GM20000 (cell line): Measurements from ENCODE around the gene TOP3B.

Experiments used
- DNase-seq: peaks from one replicate; pipeline ENCODE4 v3.0.0; 2012; ENCODE audit warnings: low spot score
- TF ChIP-seq, protein P1 (sequence below): IDR thresholded peaks from 2 replicates; pipeline ENCODE4 v1.5.1; 2012; ENCODE audit warnings: mild to moderate bottlenecking, control low read depth; ENCODE audit errors: extremely low read depth, missing control alignments

TOP3B gene

GRCh38 chr22:21933413-21933812 is 49.2 kb downstream of the TOP3B start:
- TF ChIP-seq, protein P1, sequence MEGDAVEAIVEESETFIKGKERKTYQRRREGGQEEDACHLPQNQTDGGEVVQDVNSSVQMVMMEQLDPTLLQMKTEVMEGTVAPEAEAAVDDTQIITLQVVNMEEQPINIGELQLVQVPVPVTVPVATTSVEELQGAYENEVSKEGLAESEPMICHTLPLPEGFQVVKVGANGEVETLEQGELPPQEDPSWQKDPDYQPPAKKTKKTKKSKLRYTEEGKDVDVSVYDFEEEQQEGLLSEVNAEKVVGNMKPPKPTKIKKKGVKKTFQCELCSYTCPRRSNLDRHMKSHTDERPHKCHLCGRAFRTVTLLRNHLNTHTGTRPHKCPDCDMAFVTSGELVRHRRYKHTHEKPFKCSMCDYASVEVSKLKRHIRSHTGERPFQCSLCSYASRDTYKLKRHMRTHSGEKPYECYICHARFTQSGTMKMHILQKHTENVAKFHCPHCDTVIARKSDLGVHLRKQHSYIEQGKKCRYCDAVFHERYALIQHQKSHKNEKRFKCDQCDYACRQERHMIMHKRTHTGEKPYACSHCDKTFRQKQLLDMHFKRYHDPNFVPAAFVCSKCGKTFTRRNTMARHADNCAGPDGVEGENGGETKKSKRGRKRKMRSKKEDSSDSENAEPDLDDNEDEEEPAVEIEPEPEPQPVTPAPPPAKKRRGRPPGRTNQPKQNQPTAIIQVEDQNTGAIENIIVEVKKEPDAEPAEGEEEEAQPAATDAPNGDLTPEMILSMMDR, result no peak
- no peak for DNase-seq

GRCh38 chr22:21932347-21932746 is 50.2 kb downstream of the TOP3B start:
- no peak for DNase-seq
- TF ChIP-seq, protein P1, result no peak

- TF ChIP-seq, protein P1, result no peak
- DNase-seq, result no peak
Measured at GRCh38 chr22:21931056-21931455, 51.5 kb downstream of the TOP3B start.

GRCh38 chr22:21929253-21929652 is 53.3 kb downstream of the TOP3B start:
- TF ChIP-seq, protein P1, result no peak
- no peak for DNase-seq

DNA sequence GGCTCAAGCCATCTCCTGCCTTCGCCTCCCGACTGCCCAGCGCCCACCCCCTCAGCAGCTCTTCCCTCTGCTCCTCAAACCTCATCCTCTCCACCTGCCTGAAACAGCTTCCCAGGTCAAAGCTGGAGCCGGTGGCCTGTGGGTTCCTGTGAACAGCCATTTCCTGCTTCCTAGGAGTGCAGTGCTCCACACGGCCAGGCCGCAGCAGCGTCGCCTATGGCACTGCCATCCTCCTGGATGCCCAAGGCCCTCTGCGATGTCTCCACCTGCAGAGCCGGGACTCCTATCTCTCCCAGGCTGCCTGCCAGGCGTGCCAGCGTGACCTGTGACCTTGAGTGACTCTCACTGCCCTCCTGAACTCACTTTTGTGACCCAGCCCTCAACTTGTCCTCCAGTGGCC is 54.5 kb downstream of the TOP3B start:
- DNase-seq, result no peak
- TF ChIP-seq, protein P1, result no peak

DNA sequence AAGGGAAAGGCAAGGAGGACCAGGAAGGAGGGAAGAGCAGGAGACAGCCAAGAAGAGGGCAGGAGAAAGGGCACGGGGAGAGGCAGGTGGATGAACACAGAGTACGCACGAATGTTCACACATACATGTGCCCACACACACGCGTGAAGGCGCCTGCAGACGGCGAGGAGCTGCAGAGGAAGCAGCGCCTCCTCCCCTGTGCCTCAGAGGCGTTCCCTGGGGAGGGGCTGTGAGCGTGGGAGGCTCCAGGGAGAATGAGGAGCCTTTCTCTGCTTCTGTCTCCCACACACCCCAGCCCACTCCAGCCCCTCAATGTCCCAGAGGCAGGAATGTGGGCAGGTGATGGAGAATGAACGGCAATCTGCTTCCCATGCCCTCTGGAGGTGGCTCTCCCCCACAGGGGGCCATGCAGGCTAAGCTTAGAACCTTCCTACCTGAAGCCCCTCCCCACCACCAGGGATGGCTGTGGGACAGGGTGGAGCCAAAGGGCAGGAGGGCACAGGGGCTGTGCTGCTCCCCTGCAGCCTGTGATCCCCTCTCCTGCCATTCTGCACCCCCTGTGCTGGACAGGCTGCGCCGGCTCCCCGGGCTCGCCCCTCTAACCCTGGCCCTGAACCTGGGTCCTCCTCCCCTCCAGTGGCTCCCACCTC is 55.3 kb downstream of the TOP3B start:
- TF ChIP-seq, protein P1, result no peak
- no peak for DNase-seq

DNA sequence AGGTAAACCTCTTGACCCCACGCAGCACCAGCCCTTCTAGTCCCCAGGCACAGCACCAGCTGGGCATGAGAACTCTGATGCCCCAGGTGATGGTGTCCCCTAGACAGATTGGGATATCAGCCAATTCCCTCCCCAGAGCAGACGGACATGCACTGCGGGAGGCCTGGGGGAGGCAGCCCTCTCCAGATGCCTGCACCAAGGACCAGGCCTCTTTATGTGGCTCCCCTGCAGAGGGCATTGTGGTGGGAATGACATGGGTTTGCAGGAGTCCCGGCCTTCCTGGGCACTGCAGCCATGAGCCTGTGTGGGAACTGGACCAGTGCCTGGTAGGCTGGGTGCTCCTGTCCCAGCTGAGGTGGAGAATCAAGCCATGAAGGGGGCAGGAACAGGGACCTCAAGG is 55.9 kb downstream of the TOP3B start:
- DNase-seq, result no peak
- TF ChIP-seq, protein P1, result no peak
